Endodermal cell (in vitro differentiated cells): ENCODE data around the gene RUNX1. TPM values are rescaled to one million over a fixed set of nuclear protein-coding genes. Genes with fewer than 3 reads are reported as not detected.

Source experiments
- DNase-seq: peaks from one replicate; pipeline ENCODE4 v3.0.0-alpha.2; 2017
- H3K27ac ChIP-seq: 2 replicates; pipeline ENCODE4 v1.5.1; 2013; ENCODE audit warnings: mild to moderate bottlenecking, low read depth, low read length, moderate library complexity
- H3K27me3 ChIP-seq: 2 replicates; pipeline ENCODE4 v1.6.1; 2013; ENCODE audit warnings: mild to moderate bottlenecking, low read length, moderate library complexity; ENCODE audit not compliant: insufficient read depth, control insufficient read depth, poor library complexity, severe bottlenecking
- H3K36me3 ChIP-seq: 2 replicates; pipeline ENCODE4 v1.7.0; 2013; ENCODE audit warnings: mild to moderate bottlenecking, low read length, moderate library complexity; ENCODE audit not compliant: control insufficient read depth, insufficient read depth
- H3K4me1 ChIP-seq: one replicate; pipeline ENCODE4 v1.7.0; 2013; ENCODE audit warnings: low read length; ENCODE audit not compliant: control insufficient read depth, insufficient read depth
- H3K4me3 ChIP-seq: 2 replicates; pipeline ENCODE4 v1.5.1; 2013; ENCODE audit warnings: mild to moderate bottlenecking, low read length, moderate library complexity
- H3K9ac ChIP-seq: 2 replicates; pipeline ENCODE4 v1.6.1; 2013; ENCODE audit warnings: mild to moderate bottlenecking, low read length, moderate library complexity; ENCODE audit not compliant: poor library complexity, severe bottlenecking; ENCODE audit errors: extremely low read depth
- H3K9me3 ChIP-seq: 2 replicates; pipeline ENCODE4 v1.6.1; 2013; ENCODE audit warnings: mild to moderate bottlenecking, low read length, moderate library complexity; ENCODE audit not compliant: control insufficient read depth
- H3K27ac Mint-ChIP-seq: 2 replicates; pipeline ENCODE4 v1.8.0; 2020; ENCODE audit warnings: mixed read lengths
- H3K27me3 Mint-ChIP-seq: 2 replicates; pipeline ENCODE4 v1.8.0; 2021; ENCODE audit warnings: mild to moderate bottlenecking, mixed read lengths; ENCODE audit not compliant: insufficient read depth
- H3K36me3 Mint-ChIP-seq: 2 replicates; pipeline ENCODE4 v1.8.0; 2020; ENCODE audit warnings: low read depth, mixed read lengths
- H3K4me1 Mint-ChIP-seq: 2 replicates; pipeline ENCODE4 v1.8.0; 2020; ENCODE audit warnings: mixed read lengths
- H3K4me3 Mint-ChIP-seq: 2 replicates; pipeline ENCODE4 v1.8.0; 2020; ENCODE audit warnings: mild to moderate bottlenecking, moderate library complexity, mixed read lengths
- H3K9me3 Mint-ChIP-seq: 2 replicates; pipeline ENCODE4 v1.8.0; 2020; ENCODE audit warnings: mild to moderate bottlenecking, mixed read lengths
- CTCF ChIP-seq: fragments of 200-600 bp; sonication (generic); conservative IDR thresholded peaks from 2 replicates; pipeline ENCODE4 v1.5.0; 2021; ENCODE audit warnings: antibody characterized with exemption, mild to moderate bottlenecking
- WGBS, 2 experiments: methylation state at CpG; one replicate each; pipeline versions ENCODE4 v1.1.5 to v1.1.7; 2013; ENCODE audit warnings: missing lambda C conversion rate in 2 of 2, mixed read lengths in 1 of 2; ENCODE audit not compliant: insufficient coverage in 1 of 2, insufficient read length in 1 of 2; 5-methylcytosine and 5-hydroxymethylcytosine counted together
- total RNA-seq, 2 donors: library from RNA; stranded (reverse); fragmentation: NEBNext Ultra II Directional in 1 of 2; extraction: Animal tissue kit (Norgen Biotek cat#: 25700) in 1 of 2; gene quantifications; 2 replicates in 1 of 2; 3 replicates in 1 of 2; pipeline ENCODE4 v1.2.1, GENCODE V29; 2021

RUNX1 gene
- total RNA-seq, 2 donors from 2014 or later = 0.31 to 2.8 TPM

DNA sequence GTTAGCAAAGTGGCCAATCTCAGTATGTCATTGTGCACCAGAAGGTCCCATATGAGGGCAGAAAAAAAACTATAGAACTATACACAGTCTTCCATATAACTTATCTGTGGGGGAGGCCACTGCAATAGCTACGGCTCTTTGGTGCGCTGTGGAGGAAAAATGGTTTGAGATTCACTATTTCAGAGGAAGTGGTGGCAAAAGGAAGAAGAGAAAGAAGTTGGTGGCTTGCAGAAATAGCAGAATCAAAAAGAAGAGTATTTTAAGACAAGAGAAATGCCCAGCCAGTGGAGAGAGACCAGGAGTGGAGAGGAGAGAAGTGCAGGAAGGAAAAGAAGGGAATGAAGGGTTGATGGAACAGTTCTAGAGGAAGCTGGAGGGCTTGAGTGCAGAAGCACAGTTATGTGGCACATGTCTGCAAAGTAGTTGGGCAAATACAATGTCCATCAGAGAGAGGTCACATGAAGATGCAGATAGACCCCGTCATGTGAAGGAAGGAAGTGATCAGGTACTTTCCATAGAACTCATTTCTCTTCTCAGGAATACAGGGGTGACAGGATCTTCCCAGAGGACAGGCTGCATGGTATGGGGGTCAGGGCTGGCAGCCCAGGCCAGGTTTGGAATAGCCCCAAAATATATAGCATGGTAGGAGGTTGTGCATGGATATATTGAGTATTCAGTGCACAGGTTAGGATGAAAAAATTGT lies 64.6 kb downstream of the RUNX1 start:
- TF ChIP-seq CTCF = no peak

GRCh38 chr21:34983680-34984086 lies 65.4 kb downstream of the RUNX1 start:
- Histone ChIP-seq H3K36me3 (no peaks in the 10 kb centered on the region), H3K4me1 (peaks cover 12% of the 10 kb centered on the region), H3K27ac (no peak overlapping the region), H3K9ac (no peak overlapping the region), H3K9me3 (no peaks in the 10 kb centered on the region), H3K4me3 (no peak overlapping the region), H3K27me3 (peaks cover 4% of the 10 kb centered on the region)
- H3K36me3 Mint-ChIP-seq = no peaks in the 10 kb centered on the region
- peaks cover 9% of the 10 kb centered on the region for H3K27me3 Mint-ChIP-seq
- peaks cover 19% of the 10 kb centered on the region for H3K4me1 Mint-ChIP-seq
- no peak overlapping the region for H3K27ac Mint-ChIP-seq
- no peak overlapping the region for H3K4me3 Mint-ChIP-seq
- TF ChIP-seq CTCF = no peak
- DNase-seq = no peak
- H3K9me3 Mint-ChIP-seq = no peaks in the 10 kb centered on the region

More for the DNA sequence above, 64.6 kb downstream of the RUNX1 start:
- Histone ChIP-seq H3K27me3 (peaks cover 4% of the 10 kb centered on the region), H3K36me3 (no peaks in the 10 kb centered on the region), H3K27ac (no peak overlapping the region), H3K9ac (no peak overlapping the region), H3K4me3 (no peak overlapping the region), H3K9me3 (no peaks in the 10 kb centered on the region), H3K4me1 (peaks cover 12% of the 10 kb centered on the region)
- H3K4me1 Mint-ChIP-seq = peaks cover 19% of the 10 kb centered on the region
- no peak overlapping the region for H3K27ac Mint-ChIP-seq
- no peak for DNase-seq
- no peaks in the 10 kb centered on the region for H3K9me3 Mint-ChIP-seq
- 94 to 100% methylated on average over 3 of the region's 3 CpGs for WGBS, 2 experiments
- no peak overlapping the region for H3K4me3 Mint-ChIP-seq
- no peaks in the 10 kb centered on the region for H3K36me3 Mint-ChIP-seq
- peaks cover 13% of the 10 kb centered on the region for H3K27me3 Mint-ChIP-seq

DNA sequence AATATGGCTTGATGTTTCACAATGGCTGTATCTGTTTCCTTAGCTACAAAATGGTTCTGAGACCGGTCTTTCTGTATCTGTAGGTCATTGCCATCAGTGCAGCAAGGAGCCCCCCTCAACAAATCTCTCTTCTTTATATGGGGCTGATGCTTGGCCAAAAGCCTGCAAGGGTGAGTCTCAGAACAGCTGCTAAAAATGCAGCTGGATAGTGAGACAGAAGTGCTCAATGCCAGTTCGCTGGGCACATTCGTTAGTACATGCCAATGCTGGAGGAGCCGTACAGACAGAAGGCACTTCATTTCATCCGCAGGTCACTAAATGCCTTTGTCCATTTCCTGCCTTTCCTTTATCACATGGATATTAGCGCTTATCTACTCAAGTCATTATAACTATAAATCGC lies 67.3 kb downstream of the RUNX1 start:
- H3K27ac Mint-ChIP-seq = no peak overlapping the region
- no peak overlapping the region for H3K27ac ChIP-seq

More for the DNA sequence above, 67.3 kb downstream of the RUNX1 start:
- no peak for TF ChIP-seq CTCF
- Mint-ChIP-seq H3K9me3 (no peaks in the 10 kb centered on the region), H3K4me1 (peaks cover 12% of the 10 kb centered on the region), H3K4me3 (no peak overlapping the region), H3K27me3 (no peaks in the 10 kb centered on the region), H3K36me3 (no peaks in the 10 kb centered on the region)
- Histone ChIP-seq H3K9me3 (no peaks in the 10 kb centered on the region), H3K4me1 (peaks cover 9% of the 10 kb centered on the region), H3K9ac (no peak overlapping the region), H3K27me3 (no peaks in the 10 kb centered on the region), H3K36me3 (no peaks in the 10 kb centered on the region), H3K4me3 (no peak overlapping the region)
- no peak for DNase-seq
- WGBS, 2 experiments = 96 to 97% methylated on average over 5 to 7 of the region's 7 CpGs
